ENCODE measurements around the gene NUDT16L1.
A peak's percentile ranks its signal among the peaks of the same experiment; 100 is the strongest.

Gene NUDT16L1

DNA sequence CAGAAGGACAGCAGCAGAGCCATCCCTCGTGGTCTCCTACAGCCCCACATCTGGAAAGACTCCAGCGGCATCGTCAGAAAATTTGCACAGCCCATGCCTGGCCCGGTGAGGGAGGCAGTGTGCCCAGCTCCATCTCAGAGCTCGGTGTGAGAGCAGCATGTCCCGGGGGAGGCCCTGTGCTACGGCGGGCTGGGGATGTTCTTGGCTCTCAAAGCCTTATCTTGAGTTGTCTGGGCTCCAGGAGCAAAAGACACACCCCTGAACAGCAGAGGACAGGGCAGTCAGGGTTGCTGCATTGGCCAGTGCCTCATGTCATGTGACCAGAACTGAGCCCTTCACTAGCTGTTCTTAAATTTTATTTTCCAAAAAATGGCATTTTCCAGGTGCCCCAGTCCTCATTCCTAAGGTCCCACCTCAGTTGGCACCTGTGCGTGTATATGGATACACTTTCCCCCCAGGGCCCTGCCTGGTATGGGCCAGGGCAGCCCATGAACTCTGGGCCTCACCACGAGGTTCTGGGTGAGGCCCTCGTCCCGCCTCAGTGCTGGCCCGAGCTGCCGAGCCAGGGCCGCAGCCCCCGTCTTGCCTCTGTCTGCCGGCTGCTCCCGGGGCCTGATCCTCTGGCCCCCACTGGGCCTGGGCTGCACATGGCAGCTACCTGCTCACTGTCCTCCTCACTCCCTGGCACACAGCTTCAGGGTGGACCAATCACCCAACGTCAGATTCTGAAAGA lies 3.0 kb downstream of the NUDT16L1 start:
- no peak for DNase-seq

DNA sequence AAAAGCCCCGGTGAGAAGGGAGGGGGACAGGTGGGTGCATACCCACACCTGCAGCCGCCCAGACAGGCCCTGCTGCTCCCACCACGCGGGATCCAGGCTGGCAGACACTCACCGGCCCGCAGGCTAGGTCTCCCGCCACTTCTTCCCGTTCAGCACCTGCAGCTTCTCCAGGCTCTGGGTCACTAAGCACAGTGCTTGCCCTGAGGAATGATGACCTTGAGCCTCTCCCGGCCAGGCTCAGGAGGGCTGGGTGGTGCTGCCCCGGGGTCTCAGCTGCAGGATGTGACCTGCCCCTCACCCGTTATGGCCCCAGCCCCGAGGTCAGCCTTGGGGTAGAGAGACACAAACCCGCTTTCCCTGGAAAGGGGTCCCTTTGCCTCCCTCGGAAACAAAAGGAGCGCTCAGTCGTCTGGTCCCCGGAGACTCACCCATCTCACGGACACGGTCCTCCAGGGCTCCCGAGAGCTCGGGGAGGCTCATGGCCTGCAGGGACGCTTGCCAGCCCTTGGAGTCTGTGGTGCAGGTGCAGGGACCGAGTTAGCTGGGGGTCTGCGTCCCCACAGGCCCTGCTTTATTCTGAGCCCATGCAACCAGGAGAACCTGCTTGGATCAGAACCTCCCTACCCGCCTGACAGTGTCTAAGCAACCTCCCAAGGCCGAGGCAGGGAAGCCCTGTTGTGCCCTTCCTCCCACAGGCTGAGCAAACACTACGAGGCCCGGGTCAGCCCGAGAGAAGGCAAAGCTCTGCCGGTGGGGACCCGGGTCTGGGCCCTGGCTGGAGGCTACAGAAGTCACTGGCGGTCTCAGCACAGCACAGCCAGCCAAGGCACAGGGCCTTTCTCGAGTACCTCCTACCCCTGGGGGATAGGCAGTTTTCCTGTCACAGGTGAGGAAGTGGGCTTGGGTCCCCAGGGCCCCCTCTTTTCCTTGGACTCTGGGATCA lies 3.8 kb downstream of the NUDT16L1 start:
- DNase-seq, result no peak

DNA sequence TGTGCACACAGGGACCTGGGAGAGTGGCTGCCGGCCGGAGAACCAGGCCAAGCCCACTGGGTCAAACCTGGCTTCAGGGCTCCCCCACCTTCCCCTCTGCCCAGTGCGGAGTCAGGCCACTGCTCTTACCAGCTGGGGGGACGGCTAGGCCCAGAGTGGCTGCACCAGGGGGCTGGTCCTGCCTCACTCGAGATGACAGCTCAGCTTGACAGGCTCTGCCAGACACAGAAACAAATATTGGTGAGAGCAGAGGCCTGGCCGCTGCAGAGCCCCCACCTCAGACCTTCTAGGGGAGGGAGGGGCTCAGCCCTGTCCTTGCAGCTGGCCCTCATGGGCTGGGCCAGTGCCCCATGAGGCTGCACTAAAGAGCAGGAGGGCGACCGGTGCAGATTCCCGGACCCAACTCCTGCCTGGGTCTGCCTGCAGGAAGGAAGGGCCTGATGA lies 4.5 kb downstream of the NUDT16L1 start:
- no peak for DNase-seq

DNA sequence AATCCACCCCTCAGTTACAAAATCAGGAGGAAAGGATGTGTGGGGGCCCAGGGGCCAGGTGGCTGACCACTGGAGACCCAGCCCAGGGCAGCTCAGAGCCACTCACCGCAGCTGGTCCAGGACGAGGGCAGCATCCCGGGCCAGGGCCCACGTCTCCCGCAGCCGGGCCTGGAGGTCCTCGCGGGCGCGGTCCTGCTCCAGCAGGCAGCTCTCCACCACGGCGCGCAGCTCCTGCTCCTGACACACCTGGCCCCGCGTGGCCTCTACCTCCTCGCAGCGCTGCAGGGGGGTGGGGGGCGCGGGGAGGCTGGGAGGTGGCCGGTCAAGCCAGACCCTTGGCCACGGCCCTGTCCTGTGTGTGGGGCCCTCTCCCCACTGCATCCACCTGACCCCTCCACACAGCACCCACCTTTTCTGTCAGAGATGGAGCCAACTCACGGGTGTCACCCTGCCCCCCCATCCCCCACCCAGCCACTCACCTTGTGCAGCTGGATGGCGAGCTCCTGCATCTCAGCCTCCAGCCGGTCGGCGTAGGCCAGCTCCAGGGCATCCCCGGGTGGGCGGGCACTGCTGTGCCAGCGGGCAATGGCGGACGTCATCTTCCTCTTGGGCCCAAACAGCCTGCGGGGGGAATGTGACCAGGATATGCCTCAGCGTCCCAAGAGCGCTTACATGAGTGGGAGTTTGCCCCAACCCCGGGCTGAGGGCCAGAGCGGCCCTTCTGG lies 5.1 kb downstream of the NUDT16L1 start:
- DNase-seq, result no peak

DNA sequence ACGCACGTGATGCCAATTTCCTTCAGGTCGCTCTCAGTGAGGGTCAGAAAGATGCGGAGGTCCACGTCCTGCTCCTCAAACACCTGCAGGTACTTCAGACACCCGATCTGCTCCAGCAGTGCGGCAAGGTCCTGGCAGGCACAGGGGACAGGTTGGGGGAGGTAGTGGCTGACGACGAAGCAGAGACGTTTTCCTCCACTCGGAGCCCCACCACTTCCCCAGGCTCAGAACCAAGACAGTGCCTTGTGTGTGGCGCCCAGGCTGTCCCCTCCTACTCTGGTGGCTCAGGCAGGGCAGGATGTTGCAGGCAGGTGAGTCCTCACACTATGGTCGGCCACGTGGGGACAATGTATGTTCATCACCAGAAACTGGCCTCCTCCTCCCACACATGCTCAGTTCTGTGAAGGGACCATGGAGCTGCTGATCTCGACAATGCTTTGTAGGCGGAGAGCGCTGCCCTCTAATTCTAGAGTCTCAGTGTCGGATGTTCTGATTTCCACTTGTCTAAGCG lies 5.7 kb downstream of the NUDT16L1 start:
- no peak for DNase-seq

DNA sequence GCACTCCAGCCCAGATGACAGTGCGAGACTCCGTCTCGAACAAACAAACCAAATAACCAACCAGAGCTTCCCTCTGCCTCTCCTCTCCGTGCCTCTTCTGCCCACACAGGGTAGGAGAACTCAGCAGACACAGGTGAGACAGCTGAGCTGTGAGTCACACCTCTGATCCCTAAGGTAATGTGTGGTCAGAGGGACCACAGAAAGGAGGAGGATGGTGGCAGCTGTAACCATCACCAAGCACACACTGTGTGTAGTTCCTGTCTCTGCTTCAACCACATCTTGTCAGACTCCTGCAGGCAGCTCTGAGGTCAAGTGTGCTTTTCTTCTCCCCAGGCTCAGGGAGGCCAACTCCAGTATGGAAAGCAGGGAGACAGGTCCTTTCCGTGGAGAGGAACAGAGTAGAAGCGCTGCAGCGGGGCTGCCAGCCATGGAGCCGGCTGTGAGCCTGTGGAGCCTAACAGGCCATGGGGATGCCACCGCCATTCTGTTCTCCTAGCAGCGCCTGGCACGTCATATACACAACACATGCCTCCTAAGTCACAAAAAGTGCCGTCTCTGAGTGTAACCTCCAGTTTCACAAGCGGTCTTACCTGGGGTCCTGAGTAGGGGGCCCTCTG lies 7.1 kb downstream of the NUDT16L1 start:
- peak; percentile 51 for DNase-seq

DNA sequence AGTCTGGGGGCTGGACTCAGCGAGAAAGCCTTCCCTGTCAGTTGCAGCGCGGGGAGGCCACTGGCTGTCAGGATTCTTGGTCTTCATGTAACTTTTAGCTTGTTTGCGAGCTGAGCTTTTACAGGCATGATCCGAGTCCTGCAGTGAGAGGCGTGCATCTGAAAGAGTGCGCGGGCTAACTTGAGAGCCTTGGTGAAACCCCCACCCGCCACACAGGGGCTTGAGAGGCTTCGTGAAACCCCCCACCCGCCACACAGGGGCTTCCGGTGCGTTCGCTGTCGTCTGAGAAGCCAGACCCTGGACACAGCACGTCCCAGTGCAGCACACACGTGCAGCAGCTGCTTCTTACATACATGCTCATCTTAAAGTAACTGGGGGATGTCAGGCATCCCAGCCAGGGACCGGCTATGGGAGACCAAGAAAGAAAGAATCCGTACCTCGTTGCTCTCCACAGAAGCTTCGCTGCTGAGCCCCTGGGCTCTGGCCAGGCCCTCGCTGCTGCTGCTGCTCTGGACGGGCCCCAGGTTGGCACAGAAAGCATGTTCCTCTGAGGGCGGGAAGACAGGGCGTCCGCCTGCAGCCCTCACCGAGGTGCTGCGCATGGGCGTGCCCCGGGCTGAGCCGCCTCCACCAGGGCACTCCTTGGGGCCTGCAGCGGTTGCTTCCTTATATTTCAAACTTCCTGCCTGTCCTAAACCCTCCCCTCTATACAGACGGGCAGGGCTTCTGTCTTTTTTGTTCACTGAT lies 7.8 kb downstream of the NUDT16L1 start:
- DNase-seq, result no peak

DNA sequence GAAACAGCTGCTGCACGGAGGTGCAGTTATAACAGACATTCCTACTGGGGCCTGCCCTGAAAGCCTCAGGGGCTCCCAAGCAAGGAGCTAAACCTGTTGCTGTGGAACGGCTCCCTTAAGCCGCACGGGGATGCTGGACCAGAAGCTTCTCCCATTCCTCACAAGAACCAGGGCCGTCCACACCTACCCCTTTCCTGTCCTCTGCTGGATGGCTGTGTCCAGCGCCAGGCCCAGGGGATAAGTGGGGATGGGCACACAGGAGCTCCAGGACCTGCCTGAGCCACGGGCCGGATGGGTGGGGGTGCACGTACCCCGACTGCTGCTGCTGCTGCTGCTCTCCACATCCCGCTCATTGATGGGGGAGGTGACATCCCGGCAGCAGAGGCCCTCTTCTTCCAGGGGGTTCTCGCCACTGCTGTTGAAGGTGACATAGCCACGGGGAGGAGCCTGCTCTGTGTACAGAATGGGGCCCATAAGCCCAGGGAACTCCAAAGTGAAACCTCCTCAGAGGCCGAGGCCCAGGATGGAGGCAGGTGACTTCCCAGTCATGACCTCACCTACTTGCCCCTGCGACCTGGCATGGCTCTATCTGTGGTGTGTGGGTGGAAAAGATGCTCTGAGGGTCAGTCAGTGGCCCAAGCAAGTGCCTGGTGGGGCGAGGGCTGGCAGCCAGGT lies 8.6 kb downstream of the NUDT16L1 start:
- no peak for DNase-seq

DNA sequence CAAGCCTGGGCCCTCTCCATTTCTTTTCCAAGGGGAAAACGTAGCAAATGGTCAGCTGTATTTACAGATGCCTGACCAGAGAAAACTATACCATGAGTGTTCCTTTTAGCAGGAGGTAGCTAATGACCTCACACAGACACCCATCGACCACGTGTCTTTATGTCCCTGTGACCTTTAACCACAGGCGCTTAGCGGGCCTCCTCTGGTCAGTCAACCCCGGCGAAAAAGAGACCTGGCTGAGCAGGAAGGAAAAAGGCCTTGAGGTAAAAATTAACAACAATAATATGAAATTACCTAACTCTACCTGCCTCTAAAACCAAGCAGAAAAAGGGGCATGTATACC lies 9.1 kb downstream of the NUDT16L1 start:
- no peak for DNase-seq

DNA sequence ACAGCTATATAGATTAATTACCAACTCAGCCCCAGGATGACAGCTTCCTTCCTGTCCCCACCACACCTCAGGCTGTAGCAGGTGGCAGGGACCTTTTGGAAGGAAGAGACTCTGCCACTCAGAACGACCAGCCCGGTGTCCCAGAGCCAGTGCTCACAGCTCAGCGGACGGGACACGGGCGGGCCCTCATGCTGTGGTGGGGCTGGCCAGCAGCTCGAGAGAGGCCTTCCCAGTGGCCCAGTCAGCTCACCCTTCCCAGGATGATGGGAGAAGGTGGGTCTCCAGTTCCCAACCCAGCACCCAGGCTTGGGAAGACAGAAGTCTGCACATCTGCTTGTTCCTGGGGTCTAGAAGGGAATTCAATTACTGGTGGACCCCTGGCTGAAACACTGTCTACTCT lies 10.5 kb downstream of the NUDT16L1 start:
- no peak for DNase-seq

DNA sequence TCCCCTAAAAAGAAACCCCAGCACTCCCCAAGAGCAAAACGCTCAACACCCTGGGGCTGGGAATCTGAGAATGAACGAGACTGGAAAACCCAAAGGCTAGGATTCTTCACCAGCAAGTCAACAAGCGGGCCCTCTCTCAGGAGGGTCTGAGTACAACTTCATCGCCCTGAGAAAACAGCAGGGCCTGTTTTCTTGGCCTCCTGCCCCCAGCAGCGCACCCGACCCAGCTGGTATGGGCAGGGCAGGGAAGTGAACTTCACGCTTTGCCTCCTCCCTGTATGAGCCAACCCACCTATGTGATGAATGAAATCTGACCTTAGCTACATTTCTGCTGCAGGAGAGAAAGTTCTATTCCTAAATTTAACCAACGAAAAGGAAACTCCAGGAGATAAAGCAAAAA lies 11.1 kb downstream of the NUDT16L1 start:
- no peak for DNase-seq

DNA sequence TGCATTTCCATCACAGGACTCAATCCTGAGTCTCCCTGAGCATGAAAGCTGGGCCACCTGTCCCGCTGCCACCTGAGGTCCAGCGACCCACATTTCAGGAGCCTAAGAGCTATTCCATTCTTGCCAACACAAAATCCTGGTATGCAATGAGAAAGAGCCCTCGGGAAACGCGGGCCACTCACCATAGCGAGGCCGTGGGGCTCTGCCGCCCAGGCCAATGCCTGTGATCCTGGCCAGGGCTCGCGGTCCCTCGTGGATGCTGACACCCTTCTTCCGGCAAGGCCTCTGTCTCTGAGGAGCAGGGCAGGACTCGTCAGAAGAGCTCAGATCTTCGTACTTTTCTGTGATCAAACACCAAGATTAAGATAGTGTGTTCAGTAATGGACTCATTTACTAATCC lies 11.6 kb downstream of the NUDT16L1 start:
- no peak for DNase-seq

DNA sequence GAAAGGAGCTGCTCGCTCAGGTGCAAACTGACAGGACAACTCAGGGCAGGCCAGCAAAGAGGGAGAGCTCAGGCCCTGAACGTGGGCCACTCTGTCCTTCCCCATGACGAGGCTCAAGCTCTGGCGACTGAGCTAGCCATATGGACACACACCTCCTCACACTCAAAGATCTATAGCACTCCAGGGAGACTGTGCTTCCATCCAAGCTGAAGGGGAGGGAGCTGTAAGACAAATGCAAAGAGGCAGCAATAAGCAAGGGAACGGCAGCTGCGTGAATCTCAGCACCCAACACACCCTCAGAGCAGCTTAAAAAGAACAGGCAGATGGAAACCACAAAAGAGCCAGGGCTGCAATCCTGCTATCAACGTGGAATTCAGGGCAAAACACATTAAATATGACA lies 13.5 kb downstream of the NUDT16L1 start:
- DNase-seq, result no peak

DNA sequence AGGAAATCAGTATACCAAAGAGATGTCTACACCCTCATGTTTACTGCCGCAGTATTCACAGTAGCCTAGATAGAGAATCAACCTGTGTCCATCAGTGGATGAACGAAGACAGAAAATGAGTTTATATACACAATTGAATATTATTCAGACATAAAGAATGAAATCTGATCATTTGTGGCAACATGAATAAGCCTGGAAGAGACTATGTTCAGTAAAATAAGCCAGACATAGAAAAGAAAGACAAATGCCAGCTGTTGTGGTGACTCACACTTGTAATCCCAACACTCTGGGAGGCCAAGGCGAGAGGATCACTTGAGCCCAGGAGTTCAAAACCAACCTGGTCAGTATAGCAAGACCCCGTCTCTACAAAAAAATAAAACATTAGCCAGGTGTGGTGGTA lies 16.1 kb downstream of the NUDT16L1 start:
- no peak for DNase-seq

DNA sequence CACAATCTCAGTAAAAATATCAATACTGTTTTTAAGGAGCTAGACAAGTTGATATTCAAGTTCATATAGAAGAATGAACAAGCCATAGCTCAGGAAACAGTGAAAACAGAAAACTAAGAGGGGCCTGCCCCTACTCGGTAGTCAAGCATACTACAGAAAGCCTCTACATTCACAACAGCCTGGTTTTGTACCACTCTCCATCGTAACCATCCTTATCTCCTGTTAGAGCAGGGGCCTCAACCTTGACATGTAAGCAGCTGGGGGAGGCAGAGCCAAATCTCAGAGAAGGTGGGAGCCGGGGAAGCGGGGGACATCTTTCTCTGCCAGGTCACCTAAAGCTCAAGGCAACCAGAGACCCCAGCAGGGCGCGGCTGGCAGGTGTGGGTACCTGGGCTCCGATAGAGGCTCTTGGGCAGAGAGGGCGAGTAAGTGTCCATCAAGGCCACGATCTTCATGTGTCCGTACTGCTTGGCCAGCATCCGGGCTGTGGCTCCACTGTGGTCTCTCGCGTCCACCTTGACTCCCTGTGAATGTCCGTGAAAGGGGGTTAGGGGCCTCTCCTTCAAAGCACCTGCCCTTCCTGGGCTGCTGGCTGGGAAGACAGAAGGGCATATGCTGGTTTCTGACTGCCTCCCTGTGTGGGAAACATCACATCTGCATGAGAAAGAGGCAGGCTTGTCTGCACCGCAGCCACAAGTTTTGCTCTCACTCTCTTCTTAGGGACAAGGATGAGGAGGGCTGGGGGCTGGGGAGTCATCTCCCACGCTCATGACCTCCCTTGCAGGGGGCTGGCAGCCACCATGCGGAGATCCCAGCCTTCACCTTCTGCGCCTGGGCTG lies 20.5 kb downstream of the NUDT16L1 start:
- no peak for DNase-seq

DNA sequence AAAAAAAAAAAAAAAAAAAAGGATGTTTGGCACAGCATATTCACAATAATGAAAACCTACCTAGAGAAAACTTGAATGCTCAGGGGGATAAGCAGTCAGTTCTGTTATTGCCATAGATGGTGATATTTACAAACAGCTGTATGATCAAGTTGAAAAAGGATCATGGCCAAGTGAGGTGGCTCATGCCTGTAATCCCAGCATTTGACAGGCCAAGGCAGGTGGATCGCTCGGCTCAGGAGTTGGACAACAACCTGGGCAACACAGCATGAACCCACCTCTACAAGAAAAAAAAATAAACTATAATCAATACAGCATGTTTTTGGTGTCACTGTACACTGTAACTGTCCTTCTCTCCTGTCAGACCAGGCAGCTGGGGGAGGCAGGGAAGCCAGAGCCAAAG lies 21.6 kb downstream of the NUDT16L1 start:
- DNase-seq, result no peak

DNA sequence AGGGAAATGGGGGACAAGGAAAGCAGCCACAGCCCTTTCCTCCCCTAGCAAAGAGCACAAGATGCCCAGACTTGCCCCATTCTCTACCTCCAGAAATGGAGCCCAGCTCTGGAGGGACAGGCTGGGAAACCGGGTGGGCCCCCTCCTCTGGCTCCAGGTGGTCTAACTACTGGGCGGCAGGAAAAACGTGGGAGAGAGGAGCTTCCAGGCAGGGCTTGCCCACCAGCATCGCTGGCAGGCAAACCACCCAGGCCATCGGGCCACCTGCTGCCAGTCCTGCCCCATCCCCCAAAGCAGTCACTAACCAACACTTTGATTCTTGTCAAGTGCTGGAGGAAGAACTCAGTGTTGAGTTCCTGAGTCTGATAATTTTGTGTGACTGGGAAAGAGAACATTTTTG lies 25.1 kb downstream of the NUDT16L1 start:
- DNase-seq, result no peak

DNA sequence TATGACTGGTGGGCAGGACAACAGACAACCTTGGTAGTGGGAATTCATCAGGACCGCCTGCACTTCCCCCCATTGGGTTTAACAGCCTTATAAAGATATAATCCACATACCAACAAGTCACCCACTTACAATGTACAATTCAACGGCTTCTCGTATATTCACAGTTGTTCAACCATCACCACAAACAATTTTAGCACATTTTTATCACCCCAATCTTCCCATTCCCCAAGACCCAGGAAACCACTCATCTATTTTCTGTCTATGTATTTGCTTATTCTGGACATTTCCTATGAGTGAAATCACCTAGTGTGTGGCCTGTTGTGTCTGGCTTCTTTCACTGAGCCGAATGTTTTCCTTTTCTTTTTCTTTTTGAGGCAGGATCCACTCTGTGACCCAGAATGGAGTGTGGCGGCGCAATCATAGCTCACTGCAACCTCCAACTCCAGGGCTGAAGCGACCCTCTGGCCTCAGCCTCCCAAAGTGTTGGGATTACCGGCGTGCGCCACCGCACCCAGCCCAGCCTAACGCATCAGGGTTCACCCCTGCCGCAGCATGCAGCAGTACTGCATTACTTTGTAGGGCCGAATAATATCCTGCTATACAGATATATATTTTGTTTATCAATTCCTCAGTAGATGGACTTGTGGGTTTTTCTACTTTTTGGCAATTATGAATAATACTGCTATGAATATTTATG lies 29.9 kb downstream of the NUDT16L1 start:
- DNase-seq, result no peak

DNA sequence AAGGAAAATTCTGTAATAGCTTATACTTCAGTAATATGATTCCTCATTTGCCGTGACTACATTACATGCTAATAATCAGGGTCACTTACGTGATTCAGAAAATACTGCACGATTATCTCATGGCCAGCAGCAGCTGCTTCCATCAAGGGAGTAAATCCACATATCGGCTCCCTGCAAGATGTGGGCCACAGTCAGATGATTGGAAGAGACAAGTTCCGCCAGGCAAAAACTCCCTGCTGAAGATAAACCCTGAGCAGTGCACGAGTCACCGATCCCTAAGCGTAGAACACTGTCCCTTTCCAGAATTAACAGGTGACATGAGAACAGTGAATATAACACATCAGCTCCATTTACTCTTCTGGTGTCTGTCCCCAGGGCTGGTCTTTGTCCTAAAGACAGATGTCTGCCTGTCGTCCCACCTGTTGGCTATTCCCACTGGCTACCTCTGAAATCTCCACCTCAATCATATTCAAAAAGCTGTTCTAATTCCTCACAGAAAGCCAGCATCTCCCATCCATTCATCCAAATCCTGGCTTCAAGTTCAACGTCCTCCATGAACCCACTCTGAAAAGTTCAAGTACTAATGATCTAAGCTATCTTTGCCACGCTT lies 31.4 kb downstream of the NUDT16L1 start:
- DNase-seq, result no peak

DNA sequence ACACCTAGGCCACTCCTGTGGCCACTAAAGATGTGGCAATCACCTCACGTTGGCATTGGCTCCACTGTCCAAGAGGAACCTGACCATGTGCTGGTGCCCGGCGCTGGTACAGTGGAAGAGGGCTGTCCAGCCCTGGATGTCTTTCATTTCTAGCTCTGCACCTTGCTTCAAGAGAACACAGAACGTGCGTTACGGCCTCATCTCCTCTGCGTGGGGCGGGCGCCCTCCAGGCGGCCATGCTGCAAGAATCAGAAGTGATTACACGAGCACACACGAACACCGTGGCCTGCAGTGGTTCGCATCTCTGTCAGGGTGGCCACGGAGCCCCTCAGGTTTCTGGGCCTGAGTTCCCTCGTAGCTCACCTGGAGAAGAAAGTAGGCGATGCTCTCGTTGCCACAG lies 33.3 kb downstream of the NUDT16L1 start:
- no peak for DNase-seq
